Activated effector memory CD4-positive, alpha-beta T cell treated with anti-CD3 and anti-CD28 coated beads, Interleukin-2, amount 50 U/mL, for 16 hours (primary cell): ENCODE measurements around the gene TMEM266.

ENCODE experiments used
- DNase-seq: peaks from one replicate; pipeline ENCODE4 v3.0.0-alpha.2; 2020

Gene TMEM266

DNA sequence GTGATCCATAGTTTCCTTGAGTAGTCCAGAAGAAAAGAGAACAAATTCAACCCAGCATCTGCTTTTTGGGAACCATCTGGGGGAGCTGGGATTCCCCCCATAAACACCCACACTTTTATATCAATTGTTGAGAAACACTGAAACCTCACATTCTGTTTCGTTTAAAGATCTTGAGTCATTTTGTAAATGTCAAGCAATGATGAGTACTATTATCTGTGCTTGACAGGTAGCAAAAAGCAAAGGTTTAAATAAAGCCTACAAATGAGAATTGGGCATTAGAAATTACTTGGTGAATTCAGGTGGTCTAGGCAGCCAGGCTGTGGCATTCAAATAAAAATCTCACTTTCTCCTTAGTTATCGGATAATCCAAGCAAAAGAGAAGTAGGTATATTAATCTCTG is 75.7 kb downstream of the TMEM266 start:
- DNase-seq, result no peak

- no peak for DNase-seq
These were observed 78.7 kb downstream of the TMEM266 start for GRCh38 chr15:76138436-76138835.

DNA sequence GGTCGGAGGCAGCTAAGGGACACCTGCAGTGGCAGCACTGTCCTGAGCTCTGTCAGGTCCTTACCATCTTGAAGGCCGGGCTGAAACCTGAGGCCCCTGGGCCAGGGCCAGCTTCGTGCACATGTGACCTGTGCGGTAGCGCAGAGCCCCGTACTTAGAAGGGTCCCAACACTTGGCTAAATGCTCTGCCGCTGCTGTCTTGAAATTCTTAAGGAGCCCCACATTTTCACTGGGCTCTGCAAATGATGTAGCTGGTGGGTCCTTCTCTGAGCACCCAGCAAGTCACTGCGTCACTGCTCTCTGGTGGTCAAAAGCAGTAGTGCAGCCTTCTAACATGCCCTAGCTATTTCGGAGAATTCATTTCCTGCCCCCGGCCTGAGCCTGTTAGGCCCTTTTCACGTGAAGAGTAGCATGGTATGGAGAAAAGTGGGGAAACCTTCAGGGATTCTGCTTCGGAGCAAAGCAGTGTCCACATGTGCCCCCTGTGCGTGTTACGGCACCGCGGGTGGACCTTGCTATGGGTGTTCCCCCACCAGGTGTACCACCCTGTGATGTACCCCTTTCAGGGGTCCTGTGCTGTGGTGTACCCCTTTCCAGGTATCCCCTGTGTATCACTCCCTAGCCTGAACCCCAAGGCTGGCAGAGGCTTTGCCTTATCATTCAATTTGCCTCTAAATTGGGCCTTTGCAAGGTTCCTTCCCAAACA is 79.7 kb downstream of the TMEM266 start:
- DNase-seq, result peak; percentile 84

DNA sequence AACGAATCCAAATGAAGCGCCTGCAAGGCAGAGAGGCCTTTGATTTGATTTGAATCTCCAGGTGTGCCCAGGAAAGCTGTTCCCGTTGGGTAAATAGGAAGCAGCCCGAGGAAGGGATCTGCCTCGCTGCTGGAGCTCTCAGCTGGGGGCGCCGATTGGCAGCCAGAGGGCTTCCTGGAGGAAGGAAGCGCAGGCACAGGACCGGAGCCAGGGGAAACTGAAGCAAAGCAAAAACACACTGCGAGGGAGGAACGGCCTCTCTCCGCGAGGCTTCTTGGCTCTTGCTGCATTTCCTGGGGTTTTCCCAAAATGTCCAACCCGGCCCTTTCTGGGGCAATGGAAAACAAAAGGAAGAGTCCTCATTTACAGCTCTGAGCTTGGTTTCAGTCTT is 80.3 kb downstream of the TMEM266 start:
- no peak for DNase-seq

GRCh38 chr15:76146812-76147211 is 87.0 kb downstream of the TMEM266 start:
- DNase-seq, result no peak

- DNase-seq, result peak; percentile 88
These were observed 88.3 kb downstream of the TMEM266 start for GRCh38 chr15:76147906-76148570.

DNA sequence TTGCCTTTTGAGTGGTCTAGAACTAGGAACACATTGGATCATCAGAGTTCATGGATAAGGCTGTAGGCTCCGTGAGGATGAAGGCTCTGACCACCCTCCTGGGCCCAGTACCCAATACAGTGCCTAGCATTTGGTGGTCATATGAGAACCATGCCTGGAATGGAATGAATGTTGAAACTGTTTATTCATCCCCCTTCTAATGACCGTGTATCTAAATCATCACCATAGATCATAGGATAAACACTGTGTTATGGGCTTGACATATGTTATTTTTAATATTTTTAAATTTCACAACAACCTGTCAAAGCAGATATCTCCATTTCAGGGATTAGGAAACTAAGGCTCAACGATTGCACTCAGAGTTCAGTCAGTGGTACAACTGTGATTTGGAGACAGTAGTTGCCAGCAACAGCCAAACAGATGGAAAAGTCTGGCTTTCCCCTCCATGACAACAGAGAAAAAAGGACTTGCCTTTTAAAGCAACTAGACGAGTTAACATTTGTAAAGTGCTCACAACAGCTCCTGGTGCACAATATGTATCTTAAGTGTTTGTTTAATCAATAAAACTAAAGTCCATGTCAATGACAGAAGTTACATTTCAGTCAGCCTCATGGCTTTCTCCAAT is 89.6 kb downstream of the TMEM266 start:
- no peak for DNase-seq

DNA sequence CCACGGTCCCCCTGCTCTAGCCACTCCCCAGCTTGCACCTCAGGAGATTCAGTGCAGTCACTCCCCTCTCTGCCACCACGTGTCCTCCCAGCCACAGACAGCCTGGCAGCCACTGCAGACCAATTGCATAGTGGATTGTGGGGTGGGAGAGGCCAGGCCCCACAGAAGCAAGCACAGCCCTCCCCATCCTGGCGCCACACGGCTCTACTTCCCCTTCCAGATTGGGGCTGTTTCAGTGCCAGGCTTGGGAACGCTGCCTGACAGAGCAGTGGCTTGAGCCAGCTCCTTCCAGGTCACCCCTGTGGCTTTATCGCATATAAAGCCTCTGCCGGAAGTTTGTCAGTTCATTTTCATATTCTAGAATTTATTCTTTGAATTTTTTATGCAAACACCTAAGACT is 90.7 kb downstream of the TMEM266 start:
- no peak for DNase-seq

GRCh38 chr15:76150971-76151598 is 91.3 kb downstream of the TMEM266 start:
- DNase-seq, result peak; percentile 91

- no peak for DNase-seq
These were observed 91.8 kb downstream of the TMEM266 start for GRCh38 chr15:76151599-76151974.

DNA sequence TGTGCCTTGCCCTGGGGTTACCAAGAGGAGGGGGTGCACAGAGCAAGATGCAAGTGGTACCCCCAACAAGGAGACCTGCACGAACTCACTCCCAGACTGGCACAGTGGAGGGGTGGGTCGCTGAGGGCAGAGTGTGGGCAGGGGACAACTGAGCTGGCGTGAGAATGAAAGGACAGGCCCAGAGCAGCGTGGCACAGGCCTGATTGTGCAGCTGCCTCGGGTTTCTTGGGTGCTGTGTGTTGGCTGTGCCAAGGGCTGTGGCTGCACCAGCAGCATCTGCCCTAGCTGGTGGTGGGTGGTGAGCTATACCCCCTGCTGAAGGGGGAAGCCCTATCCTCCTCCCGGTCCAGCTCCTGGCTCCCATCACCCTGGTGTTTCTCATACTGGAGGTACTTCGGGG is 92.4 kb downstream of the TMEM266 start:
- no peak for DNase-seq

DNA sequence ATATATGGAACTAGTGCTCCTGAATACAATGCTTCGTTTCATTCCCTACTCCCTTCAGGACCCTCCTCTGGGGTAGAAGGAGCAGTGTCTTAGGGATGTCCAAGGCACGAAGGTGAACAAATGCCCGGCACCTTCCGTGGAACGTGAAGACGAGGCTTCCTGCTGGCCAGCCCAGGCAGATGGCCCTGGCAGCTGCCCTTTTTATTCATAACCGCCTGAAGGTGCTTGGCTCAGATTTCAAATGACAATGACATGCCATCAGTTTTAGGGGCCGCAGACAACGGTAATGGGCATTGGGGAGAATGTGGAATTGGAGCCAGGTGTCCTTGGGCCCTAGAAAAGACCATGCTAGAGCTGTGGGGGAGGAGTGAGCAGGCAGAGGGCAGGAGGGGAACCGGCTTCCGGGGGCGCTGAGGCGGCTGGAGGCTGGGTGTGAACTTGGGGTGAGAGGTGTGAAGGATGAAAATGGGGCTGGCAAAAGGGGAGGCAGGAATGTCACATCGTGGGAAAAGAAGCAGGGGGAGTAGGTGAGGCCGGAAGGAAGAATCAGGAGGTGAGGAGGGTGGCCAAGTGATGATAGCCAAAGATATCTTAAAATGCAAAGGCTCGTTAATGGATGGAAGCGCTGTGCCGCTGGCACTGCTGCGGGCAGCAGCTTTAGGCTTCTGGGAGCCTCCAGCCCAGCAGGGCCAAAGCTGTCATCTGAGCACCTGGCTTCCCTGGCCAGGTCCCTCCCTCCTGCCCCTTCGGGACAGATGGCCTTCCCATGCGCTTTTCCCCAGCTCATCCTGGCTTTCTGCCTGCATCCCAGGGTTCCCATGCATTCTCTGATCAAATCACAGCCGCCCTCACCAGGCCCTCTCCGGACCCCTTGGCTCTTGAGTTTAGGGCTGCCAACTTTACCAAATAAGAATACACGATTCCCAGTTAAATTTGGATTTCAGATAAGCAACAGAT is 93.7 kb downstream of the TMEM266 start:
- DNase-seq, result no peak

GRCh38 chr15:76155731-76156130 is 95.9 kb downstream of the TMEM266 start:
- DNase-seq, result no peak

DNA sequence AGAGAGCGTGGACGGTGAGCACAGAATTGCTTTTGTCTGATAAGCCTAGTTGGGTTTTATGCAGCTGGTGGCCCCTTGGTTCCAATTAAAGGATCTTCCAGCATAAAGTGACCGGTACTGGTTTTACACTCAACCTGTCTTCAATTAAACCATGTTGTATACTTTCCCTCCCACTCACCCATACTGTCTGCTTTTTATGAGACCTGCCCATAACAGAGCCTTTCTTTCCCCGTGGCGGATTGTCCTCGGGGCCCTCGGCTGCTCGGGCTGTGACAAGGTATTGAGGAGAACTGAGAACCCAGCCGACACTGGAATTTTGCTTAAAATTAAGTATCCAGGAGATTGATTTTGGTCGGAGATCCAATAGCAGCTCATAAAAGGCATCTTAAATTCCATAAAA is 98.4 kb downstream of the TMEM266 start:
- no peak for DNase-seq

GRCh38 chr15:76158815-76159214 is 99.0 kb downstream of the TMEM266 start:
- DNase-seq, result no peak

DNA sequence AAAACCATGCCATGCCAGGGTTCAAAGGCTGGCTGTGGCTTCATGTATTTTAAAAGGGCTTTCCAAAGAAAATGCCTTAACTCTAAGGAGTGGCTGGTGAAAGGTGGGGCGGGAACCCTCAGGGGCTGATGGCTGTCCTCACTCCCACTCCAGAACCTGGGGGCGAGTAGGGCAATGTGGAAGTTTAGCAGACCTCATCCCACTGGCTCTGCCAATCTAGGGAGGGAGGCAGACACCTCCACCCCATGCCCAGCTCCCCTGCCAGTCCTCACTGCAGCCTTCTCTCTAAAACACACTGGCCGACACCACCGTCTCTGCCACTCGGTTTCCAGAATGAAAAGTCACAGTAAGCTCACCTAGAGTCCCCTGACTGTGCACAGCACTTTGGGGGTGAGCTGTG is 99.5 kb downstream of the TMEM266 start:
- DNase-seq, result no peak

DNA sequence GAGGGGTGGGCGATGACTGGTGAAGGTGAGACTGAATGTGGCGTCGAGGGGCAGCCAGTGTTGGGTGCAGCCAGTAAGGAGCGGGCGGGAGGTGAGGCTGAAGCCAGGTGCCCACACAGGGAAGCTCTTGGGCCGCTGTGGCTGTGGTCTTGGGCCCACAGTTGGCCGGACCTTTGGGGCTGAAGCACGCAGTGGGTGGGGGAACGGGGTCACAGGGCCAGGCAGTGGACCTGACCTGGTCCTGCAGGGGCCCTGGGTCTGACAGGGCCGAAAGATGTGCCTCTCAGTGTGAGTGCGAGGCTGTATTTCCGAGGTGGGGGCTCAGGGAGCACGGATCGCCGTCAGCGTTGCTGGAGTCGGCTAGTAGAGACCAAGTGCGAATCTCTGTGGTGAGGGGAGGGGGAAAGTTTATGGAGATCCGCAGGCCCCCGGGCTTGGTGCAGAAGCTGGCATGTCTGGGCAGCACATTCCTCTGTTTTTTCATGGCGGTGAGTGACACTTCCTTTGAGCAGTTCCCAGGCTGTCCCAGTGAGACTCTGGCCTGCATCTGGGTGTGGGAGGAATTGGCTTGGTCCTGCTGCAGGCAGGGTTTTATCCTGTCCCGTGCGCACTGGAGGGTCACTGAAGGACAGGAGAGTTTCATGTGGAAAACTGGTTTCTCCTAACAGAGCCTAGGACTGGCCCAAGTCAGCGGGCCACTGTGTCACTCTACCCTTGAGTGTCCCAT is 100.8 kb downstream of the TMEM266 start:
- DNase-seq, result no peak

- no peak for DNase-seq
These were observed 101.6 kb downstream of the TMEM266 start for GRCh38 chr15:76161153-76162035.

DNA sequence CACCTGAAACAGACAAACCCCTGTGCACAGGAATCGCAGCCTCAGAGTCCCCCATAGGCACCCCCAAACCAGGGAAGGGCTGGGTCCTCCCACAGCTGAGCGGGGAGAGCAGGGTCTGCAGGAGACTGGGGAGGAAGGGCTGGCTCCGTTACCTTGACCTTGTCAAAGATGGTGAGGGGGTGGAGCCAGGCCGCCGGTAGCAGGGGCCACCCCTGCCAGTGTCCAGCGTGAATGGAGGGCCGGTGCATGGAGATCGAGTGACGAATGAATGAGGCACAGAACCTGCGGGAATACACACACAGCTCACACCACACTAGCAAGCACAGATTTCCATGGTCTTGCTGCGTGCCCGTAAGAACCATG is 102.2 kb downstream of the TMEM266 start:
- DNase-seq, result no peak

DNA sequence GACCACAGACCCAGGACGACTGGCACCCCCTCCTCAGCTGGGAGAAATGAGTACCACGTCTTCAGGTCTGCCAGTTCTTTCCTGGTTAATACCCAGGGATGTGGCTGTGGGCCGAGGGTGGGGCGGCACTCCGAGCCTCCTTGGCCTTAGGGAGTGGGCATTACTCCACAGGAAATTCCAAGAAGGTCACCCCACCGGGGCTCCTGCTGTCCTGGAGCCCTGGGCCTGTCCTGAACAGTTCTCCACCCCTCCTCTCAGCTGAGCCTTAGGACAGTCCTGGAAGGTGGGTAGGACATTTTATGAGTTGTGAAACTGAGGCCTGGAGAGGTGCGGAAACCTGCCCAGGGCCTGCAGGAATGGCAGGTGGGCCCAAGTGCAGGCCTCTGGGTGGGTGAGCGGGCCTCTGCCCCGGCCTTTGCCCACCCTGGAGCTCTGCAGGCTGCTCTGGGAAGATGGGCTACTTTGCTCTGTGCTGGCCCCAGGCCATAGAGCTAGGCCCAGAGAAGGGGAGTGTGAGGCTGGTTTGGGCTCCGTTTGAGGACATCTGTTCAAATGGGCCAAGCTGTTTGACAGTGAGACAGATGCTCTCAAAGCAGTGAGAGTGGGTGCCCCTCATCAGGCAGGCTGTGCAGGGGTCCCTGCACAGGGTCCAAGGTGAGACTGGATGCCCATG is 103.1 kb downstream of the TMEM266 start:
- DNase-seq, result no peak
